GM23338 (cell line): Measurements from ENCODE around the gene IGSF9B. TPM values are rescaled to one million over a fixed set of nuclear protein-coding genes. Genes with fewer than 3 reads are reported as not detected.

Experiments used
- ATAC-seq: fragments of 200-7000 bp; cut with Tn5 transposase; 3 replicates; pipeline ENCODE4 v1.9.1; 2020
- DNase-seq: peaks from one replicate; pipeline ENCODE4 v3.0.0-alpha.2; 2015; ENCODE audit warnings: low spot score
- H2AFZ ChIP-seq: fragments of 200-600 bp; sonication (generic); 2 replicates; pipeline ENCODE4 v1.8.0; 2016; ENCODE audit warnings: antibody characterized with exemption, mild to moderate bottlenecking, moderate library complexity
- H3F3A ChIP-seq: fragments of 200-600 bp; sonication (generic); replicated peaks from 2 replicates; pipeline ENCODE4 v1.8.0; 2017; ENCODE audit warnings: antibody characterized with exemption, mixed run types, low read depth
- H3K27ac ChIP-seq: fragments of 200-600 bp; sonication (generic); 2 replicates; pipeline ENCODE4 v1.6.1; 2016; ENCODE audit warnings: low read depth
- H3K27me3 ChIP-seq: fragments of 200-600 bp; sonication (generic); 2 replicates; pipeline ENCODE4 v1.8.0; 2016; ENCODE audit warnings: mild to moderate bottlenecking, mixed run types, moderate library complexity; ENCODE audit not compliant: insufficient read depth
- H3K36me3 ChIP-seq: fragments of 200-600 bp; sonication (generic); 2 replicates; pipeline ENCODE4 v1.8.0; 2016; ENCODE audit warnings: mild to moderate bottlenecking; ENCODE audit not compliant: insufficient read depth
- H3K4me1 ChIP-seq: fragments of 200-600 bp; sonication (generic); 2 replicates; pipeline ENCODE4 v1.8.0; 2016; ENCODE audit warnings: mild to moderate bottlenecking, moderate library complexity; ENCODE audit not compliant: insufficient read depth
- H3K4me2 ChIP-seq: fragments of 200-600 bp; sonication (generic); 2 replicates; pipeline ENCODE4 v1.7.1; 2017; ENCODE audit warnings: mixed run types
- H3K4me3 ChIP-seq: fragments of 200-600 bp; sonication (generic); 2 replicates; pipeline ENCODE4 v1.6.1; 2016; ENCODE audit warnings: mixed run types
- H3K79me2 ChIP-seq: fragments of 200-600 bp; sonication (generic); replicated peaks from 2 replicates; pipeline ENCODE4 v1.8.0; 2017; ENCODE audit warnings: mild to moderate bottlenecking; ENCODE audit not compliant: insufficient read depth
- H3K9me2 ChIP-seq: fragments of 200-600 bp; sonication (generic); 2 replicates; pipeline ENCODE4 v1.8.0; 2017; ENCODE audit not compliant: insufficient read depth
- H4K20me1 ChIP-seq: fragments of 200-600 bp; sonication (generic); replicated peaks from 2 replicates; pipeline ENCODE4 v1.8.0; 2017; ENCODE audit warnings: mild to moderate bottlenecking; ENCODE audit not compliant: insufficient read depth
- H3K27ac Mint-ChIP-seq: 2 replicates; pipeline ENCODE4 v1.8.0; 2020; ENCODE audit warnings: inconsistent platforms, mild to moderate bottlenecking, moderate library complexity, mixed read lengths
- H3K27me3 Mint-ChIP-seq: 3 replicates; pipeline ENCODE4 v1.8.0; 2022; ENCODE audit warnings: low read depth, mild to moderate bottlenecking, moderate library complexity, mixed read lengths, inconsistent platforms; ENCODE audit not compliant: insufficient read depth, poor library complexity
- H3K36me3 Mint-ChIP-seq: 3 replicates; pipeline ENCODE4 v1.8.0; 2021; ENCODE audit warnings: low read depth, mild to moderate bottlenecking, inconsistent platforms, moderate library complexity, mixed read lengths
- H3K4me1 Mint-ChIP-seq: 3 replicates; pipeline ENCODE4 v1.8.0; 2020; ENCODE audit warnings: mild to moderate bottlenecking, inconsistent platforms, mixed read lengths
- H3K4me3 Mint-ChIP-seq: 3 replicates; pipeline ENCODE4 v1.8.0; 2021; ENCODE audit warnings: moderate library complexity, mild to moderate bottlenecking, inconsistent platforms, mixed read lengths
- H3K9me3 Mint-ChIP-seq: 3 replicates; pipeline ENCODE4 v1.8.0; 2020; ENCODE audit warnings: moderate library complexity, mild to moderate bottlenecking, inconsistent platforms, mixed read lengths
- CREB1 ChIP-seq: fragments of 250-450 bp; sonication (Bioruptor Pico); IDR thresholded peaks from 2 replicates; pipeline ENCODE4 v1.5.0; 2020; ENCODE audit warnings: low read depth, mild to moderate bottlenecking, moderate library complexity
- CTCF ChIP-seq, 2 experiments: fragments of 200-600 bp in 1 of 2; sonication (generic) in 1 of 2; conservative IDR thresholded peaks; 2 replicates each; pipeline versions ENCODE4 v1.5.1 to v1.6.1; 2016 to 2017; ENCODE audit warnings: antibody characterized with exemption in 2 of 2, low read depth in 2 of 2, mild to moderate bottlenecking in 2 of 2, moderate library complexity in 1 of 2
- ETS1 ChIP-seq: IDR thresholded peaks from 2 replicates; pipeline ENCODE4 v1.6.1; 2016; ENCODE audit warnings: antibody characterized with exemption
- EZH2 ChIP-seq: fragments of 200-600 bp; sonication (generic); IDR thresholded peaks from one replicate; pipeline ENCODE4 v1.8.0; 2017; ENCODE audit warnings: antibody characterized with exemption, mild to moderate bottlenecking, low read depth; ENCODE audit not compliant: unreplicated experiment
- EZH2phosphoT487 ChIP-seq: fragments of 200-600 bp; sonication (generic); IDR thresholded peaks from one replicate; pipeline ENCODE4 v1.8.1; 2018; ENCODE audit warnings: antibody characterized with exemption; ENCODE audit not compliant: unreplicated experiment
- NANOG ChIP-seq: IDR thresholded peaks from 2 replicates; pipeline ENCODE4 v1.6.1; 2016; ENCODE audit warnings: antibody characterized with exemption, borderline replicate concordance
- REST ChIP-seq: IDR thresholded peaks from one replicate; pipeline ENCODE4 v1.6.1; 2018; ENCODE audit warnings: antibody characterized with exemption; ENCODE audit not compliant: unreplicated experiment
- STAT1 ChIP-seq: IDR thresholded peaks from one replicate; pipeline ENCODE4 v1.6.1; 2016; ENCODE audit warnings: antibody characterized with exemption; ENCODE audit not compliant: unreplicated experiment
- ZNF331 ChIP-seq: fragments of 250-450 bp; sonication (Bioruptor Pico); IDR thresholded peaks from 2 replicates; pipeline ENCODE4 v1.5.0; 2020; ENCODE audit warnings: low read depth, mild to moderate bottlenecking, moderate library complexity
- polyA plus RNA-seq: library from polyadenylated mRNA; unstranded; fragments of >200 nt; fragmentation: Nextera tagmentation; extraction: Ambion mirVana; gene quantifications from 2 replicates; pipeline ENCODE4 v1.2.1, GENCODE V29; 2016
- total RNA-seq: library from RNA; depleted of rRNA; stranded (reverse); fragments of >200 nt; shearing (Covaris generic); gene quantifications from 2 replicates; pipeline ENCODE4 v1.2.3, GENCODE V29; 2014

The IGSF9B gene
- total and polyA plus RNA-seq, 2 experiments from 2014 or later, result 8.7 to 51.2 TPM

GRCh38 chr11:133903875-133904817 lies 52.6 kb downstream of the IGSF9B start (continued):
- no peak for TF ChIP-seq REST
- TF ChIP-seq EZH2, result no peak
- TF ChIP-seq CREB1 (CRISPR knock-in tag), result no peak
- no peak for TF ChIP-seq CTCF (conservative IDR thresholded peaks at IDR 0.05; ENCODE audit: low read depth in 2 of 2)
- no peak for TF ChIP-seq NANOG
- no peak for TF ChIP-seq ZNF331 (CRISPR knock-in tag)

- no peak for TF ChIP-seq CREB1 (CRISPR knock-in tag)
- no peak for TF ChIP-seq ETS1
- TF ChIP-seq EZH2phosphoT487, result no peak
- no peak for TF ChIP-seq STAT1
- H3K27ac Mint-ChIP-seq, result no peak overlapping the region
- Histone ChIP-seq H3F3A (no peaks in the 10 kb centered on the region), H3K4me2 (no peak overlapping the region), H3K9me2 (no peaks in the 10 kb centered on the region), H3K79me2 (no peaks in the 10 kb centered on the region), H3K4me1 (peaks cover 4% of the 10 kb centered on the region), H2AFZ (no peak overlapping the region), H3K4me3 (no peak overlapping the region), H3K36me3 (no peaks in the 10 kb centered on the region; the same call in 1 of the 2 replicates), H4K20me1 (peaks cover 8% of the 10 kb centered on the region), H3K27me3 (no peaks in the 10 kb centered on the region), H3K27ac (no peak overlapping the region)
- no peaks in the 10 kb centered on the region for H3K9me3 Mint-ChIP-seq
- ATAC-seq (no peak), DNase-seq (no peak)
- peaks cover 3% of the 10 kb centered on the region for H3K27me3 Mint-ChIP-seq
- peaks cover 14% of the 10 kb centered on the region for H3K4me1 Mint-ChIP-seq
- H3K4me3 Mint-ChIP-seq, result no peak overlapping the region
- H3K36me3 Mint-ChIP-seq, result peaks cover 49% of the 10 kb centered on the region
These were observed 53.7 kb downstream of the IGSF9B start for GRCh38 chr11:133903056-133903455.
